ENCODE data around the gene HOXA5. TPM values are rescaled to one million over a fixed set of nuclear protein-coding genes. Genes with fewer than 3 reads are reported as not detected.

Gene HOXA5
- total and polyA plus RNA-seq, 2 donors: 0.24 to 0.43 TPM

- Histone ChIP-seq H3K36me3 (ENCODE audit: control insufficient read depth in 2 of 2, insufficient read depth in 2 of 2, low read length in 1 of 2) (no peaks in the 10 kb centered on the region), H3K4me1 (ENCODE audit: control insufficient read depth in 2 of 2, insufficient read depth in 2 of 2, low read length in 2 of 2) (peaks cover 35 to 48% of the 10 kb centered on the region in 2 donors), H3K9me3 (ENCODE audit: control insufficient read depth in 2 of 2, insufficient read depth in 1 of 2, low read length in 1 of 2) (peaks cover 0 to 14% of the 10 kb centered on the region in 2 donors), H3K27ac (ENCODE audit: low read depth in 1 of 2, low read length in 1 of 2) (peak overlapping the region in 1 of 2 donors; percentile 9), H3K27me3 (ENCODE audit: control insufficient read depth in 2 of 2, insufficient read depth in 1 of 2, low read length in 1 of 2) (peaks cover 43 to 100% of the 10 kb centered on the region in 2 donors), H3K4me3 (ENCODE audit: low read length in 2 of 2) (peak overlapping the region in 1 of 2 donors; percentile 73)
- 2% methylated on average over 30 of the region's 30 CpGs for WGBS
- no peak for DNase-seq (ENCODE audit: low read depth in 6 of 9, low spot score in 9 of 9)
Observed at GRCh38 chr7:27171637-27172314, 28.3 kb upstream of the HOXA5 start.

DNA sequence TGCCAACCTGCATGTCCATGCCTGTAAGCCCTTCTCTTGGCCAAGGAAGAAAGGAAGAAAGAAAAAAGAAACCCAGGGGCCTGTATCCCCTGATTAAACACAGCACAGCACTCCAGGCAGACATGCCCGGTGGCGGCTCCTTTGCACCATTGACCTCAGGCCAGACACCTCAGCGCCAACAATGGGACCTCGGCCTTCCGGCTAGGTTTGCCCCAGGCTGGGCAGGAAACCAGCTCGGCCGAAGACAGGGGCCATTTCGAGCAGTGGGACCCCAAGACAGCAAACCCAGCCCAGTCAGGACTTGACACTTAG is 27.8 kb upstream of the HOXA5 start:
- Histone ChIP-seq H3K4me3 (ENCODE audit: low read length in 2 of 2) (peak overlapping the region in 1 of 2 donors; percentile 73), H3K36me3 (ENCODE audit: control insufficient read depth in 2 of 2, insufficient read depth in 2 of 2, low read length in 1 of 2) (no peaks in the 10 kb centered on the region), H3K4me1 (ENCODE audit: control insufficient read depth in 2 of 2, insufficient read depth in 2 of 2, low read length in 2 of 2) (peaks cover 40 to 53% of the 10 kb centered on the region in 2 donors), H3K27me3 (ENCODE audit: control insufficient read depth in 2 of 2, insufficient read depth in 1 of 2, low read length in 1 of 2) (peaks cover 47 to 100% of the 10 kb centered on the region in 2 donors), H3K9me3 (ENCODE audit: control insufficient read depth in 2 of 2, insufficient read depth in 1 of 2, low read length in 1 of 2) (peaks cover 0 to 19% of the 10 kb centered on the region in 2 donors), H3K27ac (ENCODE audit: low read depth in 1 of 2, low read length in 1 of 2) (peak overlapping the region in 1 of 2 donors; percentile 9)
- 5% methylated on average over 8 of the region's 8 CpGs for WGBS
- no peak for DNase-seq (ENCODE audit: low read depth in 6 of 9, low spot score in 9 of 9)

DNA sequence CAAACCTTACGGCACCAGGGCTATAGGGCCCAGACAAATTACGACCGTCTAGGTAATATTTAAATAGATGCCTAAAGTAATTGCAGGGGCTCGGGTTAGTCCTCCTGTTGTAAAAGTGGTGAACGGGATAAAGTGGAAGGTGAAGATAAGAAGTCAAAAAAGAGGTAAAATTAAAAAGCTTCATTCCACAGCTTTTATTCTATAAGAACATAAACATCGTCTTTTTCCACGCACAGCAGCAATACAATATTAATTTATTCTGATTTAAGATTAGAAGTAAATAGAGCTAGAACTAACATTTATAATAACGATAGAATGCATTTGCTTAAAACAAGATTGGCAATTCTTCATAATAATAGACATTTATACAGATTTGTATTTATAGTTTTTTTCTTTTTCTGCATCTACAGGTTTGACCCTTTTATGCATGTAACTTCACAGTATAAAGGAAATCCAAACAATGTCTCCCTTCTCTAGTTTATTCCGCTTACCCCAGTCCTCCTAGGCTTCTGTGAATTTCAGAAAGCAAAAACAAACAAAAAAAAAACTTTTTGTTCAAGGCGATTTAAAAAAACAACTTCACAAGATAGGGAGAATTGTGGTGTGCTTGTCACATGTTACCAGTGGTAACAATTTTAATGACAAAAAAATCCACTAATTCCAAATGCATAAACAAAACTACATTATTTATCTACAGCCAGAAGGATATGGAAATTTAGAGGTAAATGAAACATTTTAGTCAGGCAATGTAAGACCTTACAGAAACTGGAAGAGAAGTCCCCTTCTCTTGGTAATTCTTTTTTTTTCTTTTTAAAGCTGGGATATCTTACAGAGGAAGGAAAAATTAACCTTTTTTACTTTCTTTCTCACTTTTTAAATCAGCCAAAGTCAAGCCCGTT is 27.2 kb upstream of the HOXA5 start:
- WGBS: 25% methylated on average over 11 of the region's 11 CpGs
- no peaks in the 10 kb centered on the region for H3K36me3 ChIP-seq (ENCODE audit: control insufficient read depth in 2 of 2, insufficient read depth in 2 of 2, low read length in 1 of 2)
- peaks cover 0 to 22% of the 10 kb centered on the region in 2 donors for H3K9me3 ChIP-seq (ENCODE audit: control insufficient read depth in 2 of 2, insufficient read depth in 1 of 2, low read length in 1 of 2)
- peak overlapping the region in 1 of 2 donors; percentile 73 for H3K4me3 ChIP-seq (ENCODE audit: low read length in 2 of 2)
- DNase-seq (ENCODE audit: low read depth in 6 of 9, low spot score in 9 of 9): no peak
- peaks cover 46 to 59% of the 10 kb centered on the region in 2 donors for H3K4me1 ChIP-seq (ENCODE audit: control insufficient read depth in 2 of 2, insufficient read depth in 2 of 2, low read length in 2 of 2)
- H3K27me3 ChIP-seq (ENCODE audit: control insufficient read depth in 2 of 2, insufficient read depth in 1 of 2, low read length in 1 of 2): peaks cover 50 to 100% of the 10 kb centered on the region in 2 donors
- no peak overlapping the region for H3K27ac ChIP-seq (ENCODE audit: low read depth in 1 of 2, low read length in 1 of 2)

DNA sequence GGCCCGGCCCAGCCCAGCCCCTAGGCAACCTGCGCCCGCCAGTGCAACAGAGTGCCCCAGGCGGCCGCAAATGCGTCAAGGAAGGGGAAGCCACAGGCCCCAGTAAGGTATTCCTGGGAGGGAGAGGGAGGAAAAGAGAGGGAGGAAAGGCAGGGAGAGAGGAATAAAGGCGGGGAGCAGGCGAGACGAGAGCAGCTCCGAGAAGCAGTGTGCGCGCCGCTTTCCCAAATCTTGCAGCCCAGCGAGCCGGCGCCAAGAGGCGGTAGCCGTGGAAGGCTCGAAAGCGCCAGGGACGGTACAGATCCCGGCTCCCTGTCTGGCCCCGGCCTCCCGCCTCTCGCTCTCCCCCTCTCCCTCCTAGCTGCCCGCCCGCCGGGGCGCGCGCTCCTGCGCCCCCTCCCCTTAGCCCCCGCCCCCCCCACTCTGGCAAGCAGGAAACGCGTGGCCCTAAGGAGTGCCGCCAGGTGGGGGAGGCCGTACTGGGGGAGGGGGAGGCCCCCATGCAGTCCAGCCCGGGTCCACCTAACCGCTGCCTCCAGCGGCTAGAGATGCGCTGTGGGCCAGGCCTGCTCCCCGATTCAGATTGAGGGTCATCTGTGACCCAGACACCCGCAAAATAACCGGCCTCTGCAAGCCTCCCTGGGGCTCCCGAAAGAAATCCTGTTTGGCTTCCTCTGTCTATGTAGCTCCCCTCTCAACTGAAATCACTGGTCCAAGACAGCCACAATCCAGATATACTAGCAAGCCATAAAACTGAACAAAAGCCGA is 26.4 kb upstream of the HOXA5 start:
- H3K4me1 ChIP-seq (ENCODE audit: control insufficient read depth in 2 of 2, insufficient read depth in 2 of 2, low read length in 2 of 2): peaks cover 52 to 65% of the 10 kb centered on the region in 2 donors
- WGBS: under 1% methylated on average over 46 of the region's 46 CpGs
- H3K27ac ChIP-seq (ENCODE audit: low read depth in 1 of 2, low read length in 1 of 2): no peak overlapping the region
- no peaks in the 10 kb centered on the region for H3K36me3 ChIP-seq (ENCODE audit: control insufficient read depth in 2 of 2, insufficient read depth in 2 of 2, low read length in 1 of 2)
- H3K27me3 ChIP-seq (ENCODE audit: control insufficient read depth in 2 of 2, insufficient read depth in 1 of 2, low read length in 1 of 2): peaks cover 46 to 100% of the 10 kb centered on the region in 2 donors
- peaks cover 0 to 22% of the 10 kb centered on the region in 2 donors for H3K9me3 ChIP-seq (ENCODE audit: control insufficient read depth in 2 of 2, insufficient read depth in 1 of 2, low read length in 1 of 2)
- peak overlapping the region; percentile 39 to 54 for H3K4me3 ChIP-seq (ENCODE audit: low read length in 2 of 2)
- DNase-seq (ENCODE audit: low read depth in 6 of 9, low spot score in 9 of 9): no peak

DNA sequence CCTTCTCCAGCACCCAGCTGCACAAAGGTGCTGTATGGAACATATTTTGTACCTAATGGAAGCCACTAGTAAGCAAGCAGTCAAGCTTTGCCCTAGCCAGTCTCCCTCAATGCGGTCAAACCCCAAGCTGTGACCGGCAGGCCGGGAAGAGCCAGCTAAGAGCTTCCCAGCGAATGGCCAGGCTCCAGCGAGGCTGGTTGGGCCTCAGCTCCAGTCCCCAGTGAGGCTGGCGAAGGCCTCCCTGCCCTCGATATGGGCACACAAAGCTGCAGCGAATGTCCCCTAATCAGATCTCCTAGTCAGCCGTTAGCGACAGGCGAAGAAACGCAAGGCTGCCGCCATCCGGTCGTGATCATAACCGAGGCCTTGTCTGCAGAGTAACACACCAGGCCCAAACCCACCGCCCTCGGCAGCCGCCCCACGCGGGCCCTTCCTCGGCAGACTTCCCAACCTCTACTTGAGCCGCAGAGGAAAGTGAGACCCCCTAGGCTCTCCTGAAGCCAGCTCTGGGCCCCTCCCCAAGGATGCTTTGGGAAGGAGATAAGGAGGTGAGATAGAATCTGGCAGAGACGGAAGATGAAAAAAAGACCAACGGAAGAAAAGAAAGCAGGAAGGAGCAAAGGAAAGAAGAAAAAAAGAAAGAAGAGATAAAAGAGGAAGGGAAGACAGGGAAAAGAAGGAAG is 24.9 kb upstream of the HOXA5 start:
- 2% methylated on average over 25 of the region's 25 CpGs for WGBS
- Histone ChIP-seq H3K9me3 (ENCODE audit: control insufficient read depth in 2 of 2, insufficient read depth in 1 of 2, low read length in 1 of 2) (peaks cover 0 to 20% of the 10 kb centered on the region in 2 donors), H3K36me3 (ENCODE audit: control insufficient read depth in 2 of 2, insufficient read depth in 2 of 2, low read length in 1 of 2) (peaks cover 0 to 2% of the 10 kb centered on the region in 2 donors), H3K4me3 (ENCODE audit: low read length in 2 of 2) (peak overlapping the region; percentile 39 to 54), H3K27me3 (ENCODE audit: control insufficient read depth in 2 of 2, insufficient read depth in 1 of 2, low read length in 1 of 2) (peaks cover 47 to 100% of the 10 kb centered on the region in 2 donors), H3K27ac (ENCODE audit: low read depth in 1 of 2, low read length in 1 of 2) (peak overlapping the region; percentile 19 to 60), H3K4me1 (ENCODE audit: control insufficient read depth in 2 of 2, insufficient read depth in 2 of 2, low read length in 2 of 2) (peaks cover 48 to 70% of the 10 kb centered on the region in 2 donors)
- peak in 2 of 9 donors; percentile 55 to 81 for DNase-seq (ENCODE audit: low read depth in 6 of 9, low spot score in 9 of 9)

GRCh38 chr7:27167916-27168264 is 24.4 kb upstream of the HOXA5 start:
- 7% methylated on average over 4 of the region's 4 CpGs for WGBS
- peak overlapping the region in 1 of 2 donors; percentile 60 for H3K27ac ChIP-seq (ENCODE audit: low read depth in 1 of 2, low read length in 1 of 2)
- peaks cover 0 to 3% of the 10 kb centered on the region in 2 donors for H3K36me3 ChIP-seq (ENCODE audit: control insufficient read depth in 2 of 2, insufficient read depth in 2 of 2, low read length in 1 of 2)

DNA sequence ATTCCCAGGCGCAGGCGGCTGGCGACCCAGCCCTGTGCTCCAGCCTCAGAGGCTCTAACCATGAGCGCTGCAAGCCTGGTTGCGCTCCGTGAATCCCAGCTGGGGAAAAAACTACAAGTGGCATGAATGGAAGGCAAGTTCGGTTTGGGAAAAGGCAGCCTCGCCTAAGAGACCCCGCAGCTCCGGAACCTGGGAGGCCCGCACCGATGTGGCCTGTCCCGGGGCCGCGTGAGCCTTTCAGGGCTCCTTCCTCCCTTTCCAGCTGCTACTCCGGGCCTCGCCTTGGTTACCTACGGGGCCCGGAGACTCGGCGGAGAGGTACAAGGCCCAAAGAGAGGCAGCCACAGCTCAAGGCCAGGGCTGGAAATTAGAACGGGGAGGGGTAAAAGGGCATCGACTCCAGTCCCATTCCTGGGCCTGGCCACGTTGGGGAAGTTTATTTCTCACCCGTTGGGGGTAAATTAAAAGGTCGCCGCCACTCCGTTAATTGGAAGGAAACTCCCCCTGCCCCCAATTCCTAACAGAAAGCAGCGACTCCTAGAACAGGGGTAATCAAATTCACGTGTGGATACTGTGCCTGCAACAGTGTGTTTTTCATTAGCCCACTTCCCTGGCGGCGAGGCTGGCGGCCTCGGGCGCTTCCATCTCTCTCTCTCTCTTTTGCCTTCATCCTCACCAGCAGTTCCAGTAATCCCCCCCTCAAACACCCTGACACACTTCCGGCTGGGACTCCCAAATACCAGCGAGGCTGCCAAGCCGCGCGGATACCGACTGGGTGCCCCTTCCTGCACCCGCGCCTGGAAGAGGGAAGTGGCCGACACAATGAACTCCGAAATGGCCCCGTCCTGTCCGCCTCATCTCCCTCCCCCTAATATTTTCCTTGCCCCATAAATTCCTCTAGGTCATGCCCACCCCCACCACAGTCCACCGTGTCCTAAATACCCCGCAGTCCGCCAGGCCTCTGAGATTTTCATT is 23.3 kb upstream of the HOXA5 start:
- peaks cover 0 to 3% of the 10 kb centered on the region in 2 donors for H3K36me3 ChIP-seq (ENCODE audit: control insufficient read depth in 2 of 2, insufficient read depth in 2 of 2, low read length in 1 of 2)
- H3K27me3 ChIP-seq (ENCODE audit: control insufficient read depth in 2 of 2, insufficient read depth in 1 of 2, low read length in 1 of 2): peaks cover 48 to 100% of the 10 kb centered on the region in 2 donors
- H3K9me3 ChIP-seq (ENCODE audit: control insufficient read depth in 2 of 2, insufficient read depth in 1 of 2, low read length in 1 of 2): peaks cover 0 to 17% of the 10 kb centered on the region in 2 donors
- H3K27ac ChIP-seq (ENCODE audit: low read depth in 1 of 2, low read length in 1 of 2): no peak overlapping the region
- H3K4me1 ChIP-seq (ENCODE audit: control insufficient read depth in 2 of 2, insufficient read depth in 2 of 2, low read length in 2 of 2): peaks cover 35 to 58% of the 10 kb centered on the region in 2 donors
- 5% methylated on average over 50 of the region's 50 CpGs for WGBS
- peak overlapping the region; percentile 14 to 36 for H3K4me3 ChIP-seq (ENCODE audit: low read length in 2 of 2)
- DNase-seq (ENCODE audit: low read depth in 6 of 9, low spot score in 9 of 9): no peak

More at GRCh38 chr7:27167916-27168264, 24.4 kb upstream of the HOXA5 start:
- peaks cover 48 to 100% of the 10 kb centered on the region in 2 donors for H3K27me3 ChIP-seq (ENCODE audit: control insufficient read depth in 2 of 2, insufficient read depth in 1 of 2, low read length in 1 of 2)
- no peak for DNase-seq (ENCODE audit: low read depth in 6 of 9, low spot score in 9 of 9)
- peaks cover 44 to 69% of the 10 kb centered on the region in 2 donors for H3K4me1 ChIP-seq (ENCODE audit: control insufficient read depth in 2 of 2, insufficient read depth in 2 of 2, low read length in 2 of 2)
- peaks cover 0 to 20% of the 10 kb centered on the region in 2 donors for H3K9me3 ChIP-seq (ENCODE audit: control insufficient read depth in 2 of 2, insufficient read depth in 1 of 2, low read length in 1 of 2)
- peak overlapping the region; percentile 39 to 54 for H3K4me3 ChIP-seq (ENCODE audit: low read length in 2 of 2)

Measured in thymus (tissue), 11 donors.